ENCODE data around the gene IDH3B. TPM values are rescaled to one million over a fixed set of nuclear protein-coding genes. Genes with fewer than 3 reads are reported as not detected.

IDH3B gene
- total and polyA plus RNA-seq, 2 donors (not counting 3 experiments of a cell fraction or from before 2014, with no cell fraction given) = 86.9 to 177 TPM

DNA sequence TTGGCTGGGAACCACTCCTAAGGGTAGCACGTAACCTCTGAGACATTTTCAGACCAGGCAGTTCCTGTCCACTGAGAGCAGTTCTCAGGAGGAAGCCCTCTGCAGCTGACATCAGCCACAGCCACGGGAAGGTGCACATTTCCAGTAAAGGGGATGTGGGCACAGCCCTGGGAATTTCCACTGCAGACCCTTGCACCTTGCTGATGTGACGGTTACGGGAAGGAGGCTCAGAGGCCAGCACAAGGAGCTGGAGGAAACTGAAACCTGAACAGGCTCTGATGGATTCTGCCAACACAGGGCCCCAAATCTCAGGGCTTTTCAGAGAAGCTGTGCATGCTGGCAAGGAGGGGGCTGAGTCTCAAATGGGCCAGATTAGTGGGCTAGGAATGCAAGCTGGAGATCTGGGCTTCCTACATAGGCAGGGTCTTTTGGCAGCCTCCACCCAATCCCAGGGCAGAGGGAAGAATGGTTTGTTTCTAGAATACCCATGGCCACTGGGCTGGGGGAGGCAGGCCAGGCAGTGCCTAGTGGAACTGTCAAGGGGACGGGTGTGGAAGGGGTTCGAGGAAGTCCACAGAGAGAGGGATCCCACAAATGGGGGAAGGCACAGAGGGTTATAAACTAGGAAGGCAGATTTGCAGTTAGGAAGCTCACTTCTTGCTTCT lies 42.8 kb upstream of the IDH3B start:
- H3K4me1 ChIP-seq (ENCODE audit: control insufficient read depth, extremely low read depth, insufficient read depth, low read length) = no peaks in the 10 kb centered on the region
- FAIRE-seq (no peak), DNase-seq (ENCODE audit: low read depth, low spot score) (no peak)
- ChIA-PET CTCF (interaction anchor here (1.1 kb wide), 1 partner anchor 10 kb away, joined by 3 read pairs; no protein-coding TSS in a partner anchor), POLR2A (no interaction called here)
- intact Hi-C loops (cut with micrococcal nuclease) = no loop called here
- no peaks in the 10 kb centered on the region for H3K36me3 ChIP-seq (ENCODE audit: control insufficient read depth in 2 of 2, extremely low read depth in 1 of 2, insufficient read depth in 2 of 2, low read length in 2 of 2)
- H3K4me3 ChIP-seq (replicated peaks in 1 of 3; ENCODE audit: insufficient read depth in 1 of 3, low read depth in 1 of 3, low read length in 3 of 3) = no peak overlapping the region
- H4K20me1 ChIP-seq (replicated peaks; ENCODE audit: control insufficient read depth, extremely low read depth, insufficient read depth, low read length) = no peaks in the 10 kb centered on the region
- TF ChIP-seq POLR2AphosphoS5 (IDR thresholded peaks at IDR 0.05; ENCODE audit: insufficient read depth, low read depth, low read length) = no peak
- no peaks in the 10 kb centered on the region for H3K9me3 ChIP-seq (replicated peaks; ENCODE audit: control insufficient read depth, insufficient read depth, low read length)
- H3K9ac ChIP-seq (replicated peaks; ENCODE audit: extremely low read depth, insufficient read depth, low read length) = no peak overlapping the region
- H3K79me2 ChIP-seq (ENCODE audit: control insufficient read depth, insufficient read depth, low read length) = no peaks in the 10 kb centered on the region
- dilution Hi-C loops (cut with MboI; ENCODE audit: extremely low pct_ligation_motif_present, low sequenced_read_pairs) = no loop called here
- no peak overlapping the region for H3K4me2 ChIP-seq (ENCODE audit: insufficient read depth, low read length)
- H3K27me3 ChIP-seq (ENCODE audit: control insufficient read depth in 2 of 2, insufficient read depth in 2 of 2, low read length in 2 of 2) = peaks cover 3 to 8% of the 10 kb centered on the region in 2 experiments
- H3K27ac ChIP-seq (ENCODE audit: insufficient read depth, low read depth, low read length) = no peak overlapping the region
- H3K9me1 ChIP-seq (replicated peaks; ENCODE audit: control insufficient read depth, extremely low read depth, insufficient read depth, low read length) = no peaks in the 10 kb centered on the region
- no peak overlapping the region for H2AFZ ChIP-seq (ENCODE audit: low read depth, low read length)
- no TSS peak for BruUV-seq (replicated peaks)

DNA sequence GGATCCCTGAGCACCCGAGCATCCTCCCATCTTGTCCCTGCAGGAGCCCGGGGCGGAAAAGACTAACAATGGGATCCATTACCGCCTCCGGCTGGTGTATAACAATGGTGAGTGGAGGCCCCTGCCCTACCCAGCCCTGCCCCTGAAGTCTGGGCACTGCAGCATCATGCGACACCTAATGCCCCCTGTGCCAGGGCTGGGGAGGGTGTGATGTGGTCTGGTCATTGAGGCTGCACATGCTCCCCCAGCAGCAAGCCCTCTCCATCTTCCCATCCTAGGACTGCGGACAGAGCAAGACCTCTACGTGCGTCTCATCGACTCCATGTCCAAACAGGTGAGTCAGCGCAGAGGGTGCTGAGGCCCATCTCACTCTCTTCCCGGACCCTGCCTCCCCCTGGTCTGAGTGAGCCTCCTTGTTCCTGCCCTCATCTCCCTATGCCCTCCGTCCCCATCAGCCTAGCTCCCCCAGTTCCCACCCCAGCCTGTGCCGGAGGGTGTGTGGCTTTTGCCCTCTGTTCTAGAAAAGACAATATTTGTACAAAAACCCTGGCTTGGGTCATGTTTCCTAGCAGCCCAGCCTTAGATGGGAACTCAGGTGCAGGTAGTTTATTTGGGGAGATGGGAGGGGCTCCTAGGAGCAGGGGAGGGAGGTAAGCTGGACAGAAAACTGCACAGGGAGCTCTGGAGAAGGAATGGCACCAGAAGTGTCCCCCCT lies 42.1 kb upstream of the IDH3B start:
- Histone ChIP-seq H3K9ac (replicated peaks; ENCODE audit: extremely low read depth, insufficient read depth, low read length) (no peak overlapping the region), H4K20me1 (replicated peaks; ENCODE audit: control insufficient read depth, extremely low read depth, insufficient read depth, low read length) (no peaks in the 10 kb centered on the region), H3K4me3 (replicated peaks in 1 of 3; ENCODE audit: insufficient read depth in 1 of 3, low read depth in 1 of 3, low read length in 3 of 3) (no peak overlapping the region), H2AFZ (ENCODE audit: low read depth, low read length) (no peak overlapping the region), H3K4me2 (ENCODE audit: insufficient read depth, low read length) (no peak overlapping the region), H3K36me3 (ENCODE audit: control insufficient read depth in 2 of 2, extremely low read depth in 1 of 2, insufficient read depth in 2 of 2, low read length in 2 of 2) (no peaks in the 10 kb centered on the region), H3K4me1 (ENCODE audit: control insufficient read depth, extremely low read depth, insufficient read depth, low read length) (no peaks in the 10 kb centered on the region), H3K9me3 (replicated peaks; ENCODE audit: control insufficient read depth, insufficient read depth, low read length) (no peaks in the 10 kb centered on the region), H3K27me3 (ENCODE audit: control insufficient read depth in 2 of 2, insufficient read depth in 2 of 2, low read length in 2 of 2) (peaks cover 3 to 6% of the 10 kb centered on the region in 2 experiments), H3K79me2 (ENCODE audit: control insufficient read depth, insufficient read depth, low read length) (no peaks in the 10 kb centered on the region), H3K9me1 (replicated peaks; ENCODE audit: control insufficient read depth, extremely low read depth, insufficient read depth, low read length) (no peaks in the 10 kb centered on the region), H3K27ac (ENCODE audit: insufficient read depth, low read depth, low read length) (no peak overlapping the region)
- POLR2A ChIA-PET = no interaction called here
- BruUV-seq (replicated peaks) = no TSS peak
- TF ChIP-seq JUN (IDR thresholded peaks at IDR 0.05; ENCODE audit: borderline replicate concordance, insufficient read depth, insufficient read length, low read depth) (no peak), POLR2A (IDR thresholded peaks at IDR 0.05; ENCODE audit: low read depth, low read length) (no peak), FOS (IDR thresholded peaks at IDR 0.05; ENCODE audit: borderline replicate concordance, insufficient read depth, low read length) (no peak), POLR2AphosphoS5 (IDR thresholded peaks at IDR 0.05; ENCODE audit: insufficient read depth, low read depth, low read length) (no peak)
- TF ChIP-seq, protein P1, sequence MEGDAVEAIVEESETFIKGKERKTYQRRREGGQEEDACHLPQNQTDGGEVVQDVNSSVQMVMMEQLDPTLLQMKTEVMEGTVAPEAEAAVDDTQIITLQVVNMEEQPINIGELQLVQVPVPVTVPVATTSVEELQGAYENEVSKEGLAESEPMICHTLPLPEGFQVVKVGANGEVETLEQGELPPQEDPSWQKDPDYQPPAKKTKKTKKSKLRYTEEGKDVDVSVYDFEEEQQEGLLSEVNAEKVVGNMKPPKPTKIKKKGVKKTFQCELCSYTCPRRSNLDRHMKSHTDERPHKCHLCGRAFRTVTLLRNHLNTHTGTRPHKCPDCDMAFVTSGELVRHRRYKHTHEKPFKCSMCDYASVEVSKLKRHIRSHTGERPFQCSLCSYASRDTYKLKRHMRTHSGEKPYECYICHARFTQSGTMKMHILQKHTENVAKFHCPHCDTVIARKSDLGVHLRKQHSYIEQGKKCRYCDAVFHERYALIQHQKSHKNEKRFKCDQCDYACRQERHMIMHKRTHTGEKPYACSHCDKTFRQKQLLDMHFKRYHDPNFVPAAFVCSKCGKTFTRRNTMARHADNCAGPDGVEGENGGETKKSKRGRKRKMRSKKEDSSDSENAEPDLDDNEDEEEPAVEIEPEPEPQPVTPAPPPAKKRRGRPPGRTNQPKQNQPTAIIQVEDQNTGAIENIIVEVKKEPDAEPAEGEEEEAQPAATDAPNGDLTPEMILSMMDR (IDR thresholded peaks at IDR 0.05; ENCODE audit: extremely low read depth in 1 of 2, insufficient read depth in 1 of 2, low read depth in 1 of 2, low read length in 2 of 2) = no peak
- CTCF ChIA-PET = no interaction called here
- no peak for FAIRE-seq
- DNase-seq (ENCODE audit: low read depth, low spot score) = no peak
- intact Hi-C loops (cut with micrococcal nuclease) (no loop called here), dilution Hi-C loops (cut with MboI; ENCODE audit: extremely low pct_ligation_motif_present, low sequenced_read_pairs) (no loop called here)
